ENCODE results near the gene CDPF1.
A peak's percentile ranks its signal among the peaks of the same experiment; 100 is the strongest.

The CDPF1 gene, protein sequence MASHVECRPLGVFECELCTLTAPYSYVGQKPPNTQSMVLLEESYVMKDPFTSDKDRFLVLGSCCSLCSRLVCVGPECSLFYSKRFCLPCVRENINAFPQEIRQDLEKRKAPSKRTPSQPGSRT

DNA sequence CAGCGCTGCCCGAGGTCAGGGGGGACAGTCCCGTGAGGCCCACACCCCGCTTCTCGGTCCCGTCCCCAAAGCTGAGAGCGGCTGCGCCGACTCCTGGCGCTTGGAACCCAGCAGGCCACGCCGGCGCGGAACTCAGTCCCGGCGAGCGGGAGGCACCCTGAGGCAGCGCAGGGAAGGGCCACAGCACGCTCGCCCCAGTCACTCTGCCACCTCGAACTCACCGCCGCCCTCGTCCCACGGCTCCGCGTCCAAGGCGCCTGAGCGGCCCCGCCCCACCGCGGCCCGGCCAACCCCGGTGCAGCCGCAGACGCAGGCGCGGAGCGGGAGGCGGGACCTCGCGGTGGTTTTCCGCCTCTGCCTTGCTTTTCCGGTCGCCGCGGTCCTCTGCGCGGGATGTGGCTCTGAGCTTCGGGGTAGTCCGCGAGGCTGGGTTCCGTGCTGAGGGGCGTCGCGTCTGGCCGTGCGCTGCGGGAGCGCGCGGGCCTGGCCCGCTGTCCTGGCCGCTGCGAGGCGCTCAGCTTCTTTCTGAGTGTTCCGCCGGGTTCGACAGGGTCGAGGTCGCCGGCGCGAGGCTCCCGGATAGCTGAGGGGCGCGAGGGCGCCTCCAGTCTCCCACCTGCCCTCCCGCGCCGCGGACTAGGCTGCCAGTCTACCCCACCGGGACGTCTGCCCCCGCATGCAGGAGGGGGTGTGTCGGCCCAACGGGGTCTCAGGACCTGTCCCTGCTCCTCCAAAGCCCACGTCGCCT, at the start of gene CDPF1:
Gene CDPF1, minus strand, starts transcription at position 259 of the 748 bp plus-strand sequence. CDS start 2,009 bp downstream, outside the sequence.
- Mint-ChIP-seq H3K27me3 (no peaks in the 10 kb centered on the region), H3K4me1 (peaks cover 55% of the 10 kb centered on the region), H3K9me3 (no peaks in the 10 kb centered on the region), H3K27ac (peak within 1 kb of the TSS; percentile 71 to 94), H3K4me3 (peak within 1 kb of the TSS; percentile 89 to 94)
- ATAC-seq (peak; percentile 93), DNase-seq (peak; percentile 89 to 90)

DNA sequence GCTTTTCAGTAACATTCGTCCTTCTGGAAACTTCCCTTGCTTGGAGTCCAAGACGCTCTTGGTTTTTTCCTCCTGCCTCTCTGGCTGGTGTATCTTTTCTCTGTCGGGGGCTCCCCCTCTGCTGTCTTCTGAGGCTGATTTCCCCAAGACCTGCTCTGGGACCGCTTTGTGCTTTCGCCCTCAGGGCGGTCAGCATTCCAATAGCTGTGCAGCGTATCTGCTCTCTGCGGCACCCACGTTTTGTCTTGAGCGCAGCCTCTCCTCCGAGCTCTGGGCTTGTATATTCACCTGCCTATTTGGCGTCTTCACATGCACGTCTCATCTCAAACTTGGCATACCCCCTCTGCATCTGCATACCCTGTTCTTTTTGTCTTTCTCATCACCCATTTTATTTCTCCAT, 49.0 kb upstream of the CDPF1 start:
- Mint-ChIP-seq H3K27me3 (no peaks in the 10 kb centered on the region), H3K27ac (peak overlapping the region in 1 of 2 donors; percentile 23), H3K4me1 (peaks cover 55% of the 10 kb centered on the region), H3K4me3 (peak overlapping the region; percentile 46 to 64), H3K9me3 (no peaks in the 10 kb centered on the region)
- ATAC-seq (no peak), DNase-seq (no peak)

DNA sequence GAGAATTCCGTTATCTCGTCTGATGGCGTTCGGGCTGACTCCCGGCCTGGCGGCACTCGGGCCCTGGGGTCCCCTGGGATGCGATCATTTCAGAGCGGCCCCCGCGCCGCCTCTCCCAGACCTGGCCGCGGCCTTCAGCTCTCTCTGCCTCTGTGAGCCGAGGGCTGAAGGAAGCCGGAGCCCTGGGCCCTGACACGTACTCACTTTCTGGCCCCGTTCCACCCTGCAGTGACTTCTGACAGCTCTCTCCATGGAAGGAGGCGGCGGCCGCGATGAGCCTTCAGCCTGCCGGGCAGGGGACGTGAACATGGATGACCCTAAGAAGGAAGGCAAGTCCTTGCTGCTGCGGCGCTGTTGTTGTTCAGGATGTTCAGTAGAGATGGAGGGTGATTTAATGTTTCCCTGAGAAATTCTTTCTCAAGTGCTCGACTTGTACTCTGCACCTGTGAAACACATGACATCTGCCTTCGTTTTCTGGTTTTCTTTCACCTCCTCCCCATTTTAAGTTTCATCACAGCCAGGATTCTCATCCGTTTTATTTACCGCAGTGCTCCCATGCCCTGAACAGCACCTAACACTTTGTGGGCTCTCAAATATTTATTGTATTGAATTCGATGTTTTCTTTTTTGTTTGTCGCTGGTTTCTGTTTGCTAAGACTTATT, 47.2 kb upstream of the CDPF1 start:
- Mint-ChIP-seq H3K4me3 (peak overlapping the region; percentile 93), H3K4me1 (peaks cover 56% of the 10 kb centered on the region), H3K27ac (peak overlapping the region; percentile 20 to 86), H3K27me3 (no peaks in the 10 kb centered on the region), H3K9me3 (peaks cover 0 to 5% of the 10 kb centered on the region in 2 donors)
- ATAC-seq (peak; percentile 14), DNase-seq (peak in 1 of 2 donors; percentile 27)

DNA sequence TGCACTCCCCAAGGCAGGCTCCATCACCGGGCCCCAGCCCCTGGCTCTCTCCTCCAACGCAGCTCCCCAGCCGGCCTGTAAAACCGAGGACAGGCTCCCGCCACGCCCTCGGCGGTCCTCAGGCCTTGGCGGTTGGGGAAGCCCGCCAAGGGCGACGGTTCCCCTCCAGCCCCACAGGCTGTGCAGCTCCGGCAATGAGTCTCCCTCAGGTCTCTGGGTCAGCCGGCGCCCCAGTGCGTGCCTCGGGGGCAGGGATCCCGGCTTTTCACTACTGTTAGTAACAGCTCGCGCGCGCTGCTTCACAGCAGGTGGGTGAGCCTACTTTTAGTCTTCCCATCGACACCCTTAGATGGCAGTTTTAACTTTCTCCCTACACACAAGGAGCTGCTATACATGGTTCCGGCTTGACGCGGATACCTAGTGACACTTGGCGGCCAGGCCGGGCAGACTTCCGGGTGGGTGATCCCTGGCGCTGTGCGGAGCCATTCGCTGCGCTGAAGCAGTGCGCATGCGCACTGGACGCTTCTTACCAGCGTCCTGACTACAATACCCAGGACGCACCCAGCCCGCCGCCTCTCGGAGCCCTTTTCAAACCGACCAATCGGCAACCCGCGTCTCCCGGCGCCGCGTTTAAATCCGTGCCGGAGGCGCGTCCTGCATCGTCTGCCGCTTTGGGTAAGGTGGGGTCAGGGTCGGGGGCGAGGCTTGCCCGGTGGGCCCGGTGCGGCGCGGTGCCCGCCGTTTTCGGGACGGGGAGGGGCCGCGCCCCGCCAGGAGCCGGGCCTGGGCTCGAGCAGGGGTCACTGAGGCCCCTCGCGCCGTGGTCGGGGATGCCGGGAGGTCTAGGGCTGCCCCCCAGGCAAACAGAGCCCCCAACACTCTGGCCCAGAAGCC, 46.4 kb upstream of the CDPF1 start, which contains the start of gene GTSE1:
Gene GTSE1, plus strand, starts transcription at position 614 of the 894 bp plus-strand sequence. CDS start 531 bp downstream, outside the sequence.
- ATAC-seq (peak; percentile 99), DNase-seq (peak; percentile 96 to 98)
- Mint-ChIP-seq H3K4me1 (peaks cover 56% of the 10 kb centered on the region), H3K9me3 (peaks cover 0 to 8% of the 10 kb centered on the region in 2 donors), H3K27ac (peak within 1 kb of the TSS; percentile 92 to 96), H3K4me3 (peak within 1 kb of the TSS; percentile 93), H3K27me3 (no peaks in the 10 kb centered on the region)

DNA sequence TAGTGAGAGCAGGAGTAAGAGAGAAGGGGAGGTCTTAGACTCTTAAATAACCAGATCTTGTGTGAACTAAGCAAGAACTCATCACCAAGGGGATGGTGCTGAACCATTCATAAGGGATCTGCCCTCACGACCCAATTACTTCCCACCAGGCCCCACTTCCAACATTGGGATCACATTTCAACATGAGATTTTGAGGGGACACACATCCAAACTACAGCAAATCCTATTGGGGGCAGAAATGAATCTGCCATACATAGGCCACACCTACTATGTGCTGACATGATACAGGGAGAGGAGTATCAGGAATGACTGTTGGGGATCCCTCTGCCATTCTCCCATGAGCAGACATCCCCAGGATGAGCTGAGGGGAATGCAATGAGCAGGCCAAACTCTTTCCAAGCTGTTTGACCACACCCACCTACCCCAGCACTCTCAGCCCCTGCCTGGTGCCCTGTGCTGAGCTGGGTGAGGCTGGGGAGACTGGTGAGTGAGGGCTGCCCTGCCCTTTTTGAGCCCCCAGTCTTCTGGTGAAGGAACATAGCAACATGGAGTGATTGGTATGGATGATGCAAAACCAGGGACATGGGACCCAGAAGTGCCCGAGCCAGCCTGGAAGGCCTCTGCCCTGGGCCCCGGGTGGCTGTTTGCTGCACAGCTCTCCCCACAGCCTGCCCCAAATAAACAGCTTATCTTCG, 45.3 kb upstream of the CDPF1 start:
- peak overlapping the region; percentile 92 to 96 for H3K27ac Mint-ChIP-seq
- H3K27me3 Mint-ChIP-seq: no peaks in the 10 kb centered on the region
- no peak for ATAC-seq
- H3K4me1 Mint-ChIP-seq: peaks cover 56% of the 10 kb centered on the region
- H3K9me3 Mint-ChIP-seq: peaks cover 0 to 8% of the 10 kb centered on the region in 2 donors
- DNase-seq: no peak
- peak overlapping the region; percentile 93 for H3K4me3 Mint-ChIP-seq

DNA sequence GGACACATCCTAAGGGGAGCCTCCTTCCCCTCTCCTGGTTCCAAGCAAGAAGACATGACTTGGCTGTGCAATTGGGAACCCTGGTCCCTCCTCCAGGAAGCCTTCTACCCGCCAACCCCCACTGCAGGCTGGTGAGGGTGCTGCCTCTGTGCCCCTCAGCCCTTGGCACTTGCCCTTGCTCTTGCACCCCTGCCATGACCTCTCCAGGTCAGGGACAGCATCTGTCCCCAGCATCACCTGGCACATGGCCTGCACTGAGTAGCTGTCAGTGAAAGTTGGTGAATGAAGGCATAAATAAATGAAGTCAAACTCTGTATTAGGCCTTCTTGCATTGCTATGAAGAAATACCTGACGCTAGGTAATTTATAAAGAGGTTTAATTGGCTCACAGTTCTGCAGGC, 44.7 kb upstream of the CDPF1 start:
- Mint-ChIP-seq H3K27me3 (no peaks in the 10 kb centered on the region), H3K4me1 (peaks cover 56% of the 10 kb centered on the region), H3K4me3 (peak overlapping the region in 1 of 2 donors; percentile 93), H3K9me3 (peaks cover 0 to 8% of the 10 kb centered on the region in 2 donors), H3K27ac (no peak overlapping the region)
- ATAC-seq (no peak), DNase-seq (no peak)

DNA sequence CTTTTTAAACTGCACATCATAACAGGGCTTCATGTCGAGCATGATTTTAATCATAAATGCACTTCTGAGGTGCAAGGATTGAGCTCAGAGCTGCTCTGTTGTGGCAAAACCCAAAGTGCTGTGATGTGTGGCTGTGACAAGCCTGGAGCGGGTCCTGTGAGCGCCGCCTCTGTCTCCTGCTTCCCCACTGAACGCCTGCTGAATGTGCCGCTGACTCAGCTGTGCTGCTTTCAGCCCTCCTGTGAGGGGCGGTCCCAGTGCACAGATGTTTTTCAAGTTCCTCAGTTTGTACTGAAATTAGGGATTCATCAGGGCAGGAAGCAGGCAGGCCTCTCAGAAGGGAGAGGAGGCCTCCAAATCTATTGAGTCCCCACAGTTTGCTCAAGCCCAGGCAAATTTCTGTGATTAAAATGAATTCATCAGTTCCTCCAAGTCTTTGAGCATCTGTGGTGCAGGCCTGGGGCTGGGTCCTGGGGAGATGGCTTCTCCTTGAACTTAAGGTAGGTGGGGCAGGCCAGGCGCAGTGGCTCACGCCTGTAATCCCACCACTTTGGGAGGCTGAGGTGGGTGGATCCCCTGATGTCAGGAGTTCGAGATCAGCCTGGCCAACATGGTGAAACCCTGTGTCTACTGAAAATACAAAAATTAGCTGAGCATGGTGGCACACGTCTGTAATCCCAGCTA, 43.6 kb upstream of the CDPF1 start:
- Mint-ChIP-seq H3K4me3 (no peak overlapping the region), H3K27ac (no peak overlapping the region), H3K4me1 (peaks cover 47% of the 10 kb centered on the region), H3K9me3 (peaks cover 0 to 8% of the 10 kb centered on the region in 2 donors), H3K27me3 (no peaks in the 10 kb centered on the region)
- DNase-seq (no peak), ATAC-seq (no peak)

DNA sequence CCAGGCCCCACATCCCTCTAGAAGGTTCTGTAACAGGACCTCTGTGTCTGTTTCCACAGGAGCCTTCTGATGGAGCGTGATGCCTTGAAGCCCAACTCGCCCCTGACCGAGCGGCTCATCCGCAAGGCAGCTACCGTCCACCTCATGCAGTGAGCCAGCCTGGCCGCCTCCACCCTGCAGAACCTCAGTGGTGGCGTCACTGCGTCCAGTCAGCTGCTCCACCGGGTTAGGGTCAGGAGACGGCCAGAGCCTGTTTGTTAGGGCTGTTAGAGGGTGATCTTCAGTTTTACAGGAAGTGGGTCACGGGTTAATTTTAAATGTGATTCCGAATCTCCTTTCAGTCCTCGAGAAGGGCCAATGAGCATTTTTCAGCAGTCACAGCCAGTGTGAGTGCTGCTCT, 42.6 kb upstream of the CDPF1 start:
- ATAC-seq: no peak
- Mint-ChIP-seq H3K4me3 (no peak overlapping the region), H3K9me3 (peaks cover 0 to 8% of the 10 kb centered on the region in 2 donors), H3K4me1 (peaks cover 47% of the 10 kb centered on the region), H3K27ac (peak overlapping the region in 1 of 2 donors; percentile 13), H3K27me3 (no peaks in the 10 kb centered on the region)
- no peak for DNase-seq

DNA sequence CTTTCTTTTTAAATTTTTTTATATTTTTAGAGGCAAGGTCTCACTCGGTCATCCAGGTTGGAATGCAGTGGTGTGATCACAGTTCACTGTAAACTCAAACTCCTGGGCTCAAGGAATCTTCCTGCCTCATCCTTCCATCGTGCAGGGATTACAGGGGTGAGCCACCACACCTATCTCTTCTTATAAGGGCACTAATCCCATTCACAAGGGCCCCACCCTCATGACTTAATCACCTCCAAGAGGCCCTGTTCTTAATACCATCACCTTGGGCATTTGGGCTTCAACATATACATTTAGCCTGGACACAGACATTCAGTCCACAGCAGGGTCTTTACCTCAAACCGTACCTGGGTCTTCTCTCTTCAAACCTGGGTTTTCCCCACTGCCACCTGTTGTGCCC, 42.1 kb upstream of the CDPF1 start:
- H3K4me3 Mint-ChIP-seq: no peak overlapping the region
- ATAC-seq (no peak), DNase-seq (no peak)
- peaks cover 47% of the 10 kb centered on the region for H3K4me1 Mint-ChIP-seq
- no peaks in the 10 kb centered on the region for H3K27me3 Mint-ChIP-seq
- peaks cover 0 to 8% of the 10 kb centered on the region in 2 donors for H3K9me3 Mint-ChIP-seq
- H3K27ac Mint-ChIP-seq: no peak overlapping the region

DNA sequence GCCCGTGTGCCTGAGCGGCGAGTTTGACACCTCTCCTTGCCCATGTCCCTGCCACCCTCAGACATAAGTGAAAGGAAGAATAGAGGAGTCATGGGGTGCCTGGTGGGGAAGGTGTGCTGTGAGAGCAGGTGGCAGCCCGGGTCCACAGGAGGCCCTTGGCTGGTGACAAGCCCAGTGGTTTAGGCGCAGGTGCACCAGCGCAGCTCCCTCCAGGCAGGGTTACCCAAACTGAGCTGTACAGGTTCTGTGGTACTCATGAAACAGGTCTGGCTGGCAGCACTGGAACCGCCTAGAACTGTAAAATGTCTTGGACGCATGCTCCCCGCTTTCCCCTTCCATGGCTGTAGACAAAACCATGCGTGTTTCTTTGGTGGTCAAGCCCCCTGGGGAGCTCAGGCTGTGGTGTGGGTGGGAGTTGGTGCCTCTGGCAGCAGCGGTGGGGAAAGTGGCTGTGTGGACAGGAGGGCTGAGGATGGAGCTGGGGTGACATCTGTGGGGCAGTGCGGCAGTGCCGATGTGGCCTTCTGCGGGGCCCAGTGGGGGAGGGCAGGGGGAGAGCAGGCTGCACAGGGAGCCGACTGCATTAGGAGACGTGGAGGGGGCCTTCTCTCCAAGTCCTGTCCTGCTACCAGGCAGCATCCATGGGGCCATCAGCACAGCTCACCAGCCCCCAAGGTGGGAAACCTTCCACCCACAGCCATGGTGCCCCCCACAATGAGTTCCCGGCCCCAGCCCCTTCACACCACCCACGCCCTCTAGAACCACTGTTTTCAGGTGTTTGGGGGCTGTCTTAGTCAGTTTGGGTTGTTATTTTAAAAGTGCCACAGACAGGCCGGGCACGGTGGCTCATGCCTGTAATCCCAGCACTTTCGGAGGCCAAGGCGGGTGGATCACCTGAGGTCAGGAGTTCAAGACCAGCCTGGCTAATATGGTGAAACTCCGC, 41.0 kb upstream of the CDPF1 start:
- Mint-ChIP-seq H3K9me3 (peaks cover 0 to 8% of the 10 kb centered on the region in 2 donors), H3K4me3 (no peak overlapping the region), H3K4me1 (peaks cover 43% of the 10 kb centered on the region), H3K27ac (peak overlapping the region in 1 of 2 donors; percentile 76), H3K27me3 (no peaks in the 10 kb centered on the region)
- ATAC-seq (no peak), DNase-seq (no peak)

DNA sequence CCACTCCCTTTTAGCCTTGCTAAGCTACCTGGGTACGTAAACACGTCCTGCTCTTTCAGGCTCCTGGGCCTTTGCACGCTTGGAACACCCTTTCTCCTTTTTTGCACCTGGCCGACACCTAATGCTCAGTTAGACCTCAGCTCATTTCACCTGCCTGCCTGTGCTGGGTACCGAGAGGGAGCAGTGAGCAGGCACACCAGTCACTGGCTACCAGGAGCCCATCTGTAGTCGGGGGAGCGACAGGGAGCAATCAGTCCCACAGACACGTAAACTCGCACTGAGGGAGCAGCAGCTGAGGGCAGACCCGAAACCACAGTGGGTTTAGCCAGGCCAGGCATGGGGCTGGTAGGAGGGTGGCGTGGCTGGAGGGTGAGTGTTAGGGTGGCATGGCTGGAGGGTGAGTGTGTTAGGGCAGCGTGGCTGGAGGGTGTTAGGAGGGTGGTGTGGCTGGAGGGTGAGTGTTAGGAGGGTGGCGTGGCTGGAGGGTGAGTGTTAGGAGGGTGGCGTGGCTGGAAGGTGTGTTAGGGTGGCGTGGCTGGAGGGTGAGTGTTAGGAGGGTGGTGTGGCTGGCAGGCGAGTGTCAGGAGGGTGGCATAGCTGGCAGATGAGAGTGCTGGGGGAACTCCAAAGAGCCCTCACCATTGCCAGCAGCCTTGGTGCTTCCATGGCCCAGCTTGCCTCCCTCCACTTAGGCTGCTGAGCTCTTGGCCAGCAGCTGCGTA, 40.2 kb upstream of the CDPF1 start:
- Mint-ChIP-seq H3K27me3 (no peaks in the 10 kb centered on the region), H3K4me1 (peaks cover 34% of the 10 kb centered on the region), H3K9me3 (peaks cover 0 to 8% of the 10 kb centered on the region in 2 donors), H3K4me3 (no peak overlapping the region), H3K27ac (peak overlapping the region in 1 of 2 donors; percentile 76)
- ATAC-seq (no peak), DNase-seq (no peak)

DNA sequence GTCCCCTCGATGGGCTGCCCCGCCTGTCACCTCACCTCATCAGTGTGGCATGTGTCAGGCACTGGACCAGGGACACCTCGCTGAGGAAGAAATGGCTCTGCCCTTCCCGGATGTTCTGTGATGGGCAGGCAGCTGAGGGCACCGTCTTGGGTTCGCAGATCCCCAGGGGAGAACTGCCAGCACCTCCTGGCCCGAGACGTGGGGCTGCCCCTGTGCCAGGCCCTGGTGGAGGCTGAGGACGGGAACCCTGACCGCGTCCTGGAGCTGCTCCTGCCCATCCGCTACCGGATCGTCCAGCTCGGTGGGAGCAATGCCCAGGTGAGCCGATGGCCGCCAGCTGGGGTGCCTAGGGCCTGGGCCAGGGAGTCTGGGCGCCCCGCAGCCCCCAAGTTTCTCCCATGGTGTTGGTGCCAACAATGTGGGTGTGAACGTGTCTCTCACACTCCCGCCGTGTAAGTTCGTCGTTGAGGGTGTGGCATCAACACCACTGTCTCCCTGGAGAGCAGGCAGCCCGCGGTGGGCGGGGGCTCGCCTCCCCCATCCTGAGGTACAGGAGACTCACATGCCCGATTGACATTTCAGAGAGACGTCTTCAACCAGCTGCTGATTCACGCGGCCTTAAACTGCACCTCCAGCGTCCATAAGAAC, 39.3 kb upstream of the CDPF1 start:
- H3K9me3 Mint-ChIP-seq: peaks cover 0 to 8% of the 10 kb centered on the region in 2 donors

More for the DNA sequence above, 39.3 kb upstream of the CDPF1 start:
- peaks cover 29% of the 10 kb centered on the region for H3K4me1 Mint-ChIP-seq
- ATAC-seq (no peak), DNase-seq (no peak)
- H3K4me3 Mint-ChIP-seq: peak overlapping the region in 1 of 2 donors; percentile 22
- H3K27ac Mint-ChIP-seq: no peak overlapping the region
- no peaks in the 10 kb centered on the region for H3K27me3 Mint-ChIP-seq
